IgD-negative memory B cell (primary cell): ENCODE results near the gene IL1A. TPM values are rescaled to one million over a fixed set of nuclear protein-coding genes. Genes with fewer than 3 reads are reported as not detected.
A peak's percentile ranks its signal among the peaks of the same experiment; 100 is the strongest.
"Not testable (repeated sequence)": the region's sequence is repeated elsewhere in the genome, so short reads cannot be mapped to it uniquely, and the experiment has no call there.

Experiments used
- H3K27ac Mint-ChIP-seq, 3 donors: one replicate each; pipeline ENCODE4 v1.8.0; 2020 to 2022; ENCODE audit warnings: mild to moderate bottlenecking in 3 of 3, mixed read lengths in 3 of 3, moderate library complexity in 1 of 3
- H3K27me3 Mint-ChIP-seq: one replicate; pipeline ENCODE4 v1.8.0; 2021; ENCODE audit warnings: mixed read lengths
- H3K36me3 Mint-ChIP-seq: one replicate; pipeline ENCODE4 v1.8.0; 2020; ENCODE audit warnings: mild to moderate bottlenecking, mixed read lengths
- H3K4me1 Mint-ChIP-seq, 3 donors: one replicate each; pipeline ENCODE4 v1.8.0; 2020 to 2022; ENCODE audit warnings: mixed read lengths in 3 of 3, mild to moderate bottlenecking in 1 of 3
- H3K4me3 Mint-ChIP-seq, 4 donors: one replicate each; pipeline ENCODE4 v1.8.0; 2020 to 2022; ENCODE audit warnings: mild to moderate bottlenecking in 4 of 4, mixed read lengths in 4 of 4, moderate library complexity in 3 of 4
- H3K9me3 Mint-ChIP-seq, 3 donors: one replicate each; pipeline ENCODE4 v1.8.0; 2020 to 2021; ENCODE audit warnings: mixed read lengths in 3 of 3, mild to moderate bottlenecking in 1 of 3
- polyA plus RNA-seq: library from polyadenylated mRNA; unstranded; fragments of 300-500 nt; fragmentation: Illumina TruSeq; gene quantifications from one replicate; pipeline ENCODE4 v1.2.3, GENCODE V29; 2021

IL1A gene, protein sequence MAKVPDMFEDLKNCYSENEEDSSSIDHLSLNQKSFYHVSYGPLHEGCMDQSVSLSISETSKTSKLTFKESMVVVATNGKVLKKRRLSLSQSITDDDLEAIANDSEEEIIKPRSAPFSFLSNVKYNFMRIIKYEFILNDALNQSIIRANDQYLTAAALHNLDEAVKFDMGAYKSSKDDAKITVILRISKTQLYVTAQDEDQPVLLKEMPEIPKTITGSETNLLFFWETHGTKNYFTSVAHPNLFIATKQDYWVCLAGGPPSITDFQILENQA
- not detected for polyA plus RNA-seq

DNA sequence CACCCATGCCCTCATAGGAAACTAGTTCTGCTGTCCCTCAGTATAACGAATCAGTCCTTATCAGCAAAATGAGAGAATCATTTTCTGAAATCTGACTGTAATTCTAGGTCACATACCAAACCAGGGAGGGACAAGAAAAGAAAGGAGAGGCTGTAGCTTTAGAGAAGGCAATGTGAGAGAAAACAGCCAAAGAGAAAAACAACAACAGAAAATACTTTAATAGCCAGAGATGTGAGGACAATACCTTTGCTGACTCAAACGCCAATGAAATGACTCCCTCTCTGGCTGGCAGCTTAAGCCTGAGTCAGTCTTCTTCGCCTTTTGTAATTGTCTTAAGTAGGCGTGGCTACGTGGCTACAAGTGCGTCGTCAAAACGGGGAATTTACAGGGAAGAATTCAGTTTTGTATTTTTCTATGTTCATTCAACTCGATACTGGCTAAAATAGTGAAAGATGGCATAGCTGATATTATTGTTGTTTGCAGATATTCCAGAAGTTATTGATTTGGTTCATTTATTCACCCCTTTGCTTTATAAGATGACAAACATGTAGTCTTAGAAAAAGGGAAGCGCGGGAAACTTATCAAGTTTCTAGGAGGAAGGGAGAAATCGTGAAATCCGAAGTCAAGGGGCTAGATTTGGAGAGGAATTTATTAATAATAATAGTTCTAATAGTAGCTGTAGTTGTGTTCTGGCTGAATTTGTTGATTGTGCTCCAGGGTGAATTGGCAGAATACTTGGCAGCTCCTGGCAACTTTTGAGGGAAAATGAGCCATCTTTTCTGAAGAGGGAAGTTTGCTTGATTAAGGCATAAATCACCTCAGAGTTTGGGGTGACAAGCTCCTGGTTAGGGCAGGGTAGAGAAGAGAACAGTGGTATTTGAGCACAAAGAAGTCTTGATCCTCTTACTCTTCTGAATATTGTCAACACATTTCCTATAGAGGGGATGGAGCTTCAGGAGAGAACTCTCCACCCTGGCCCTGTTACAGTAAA is at the start of gene IL1A:
TSS of gene IL1A (minus strand) at position 295 of the 991 bp plus-strand sequence. CDS start 723 bp downstream, outside the sequence.
- no peaks in the 10 kb centered on the region for H3K27me3 Mint-ChIP-seq
- H3K9me3 Mint-ChIP-seq: no peaks in the 10 kb centered on the region
- no peaks in the 10 kb centered on the region for H3K36me3 Mint-ChIP-seq
- peak within 1 kb of the TSS in 1 of 3 donors; percentile 78 for H3K27ac Mint-ChIP-seq
- peak within 1 kb of the TSS in 3 of 4 donors; percentile 7 to 76 (median 74) for H3K4me3 Mint-ChIP-seq
- peaks cover 23 to 29% (median 26%) of the 10 kb centered on the region in 3 donors for H3K4me1 Mint-ChIP-seq

GRCh38 chr2:112833976-112834375 is 49.7 kb upstream of the IL1A start:
- Mint-ChIP-seq H3K9me3 (peaks cover 0 to 2% (median 0%) of the 10 kb centered on the region in 3 donors), H3K4me1 (peaks cover 14 to 16% (median 15%) of the 10 kb centered on the region in 3 donors), H3K36me3 (no peaks in the 10 kb centered on the region), H3K4me3 (no peak overlapping the region), H3K27ac (no peak overlapping the region), H3K27me3 (no peaks in the 10 kb centered on the region)

GRCh38 chr2:112833639-112833931 is 49.3 kb upstream of the IL1A start:
- not testable (repeated sequence) for H3K9me3 Mint-ChIP-seq, H3K36me3 Mint-ChIP-seq, H3K27me3 Mint-ChIP-seq, H3K4me3 Mint-ChIP-seq, H3K27ac Mint-ChIP-seq
- peaks cover 11 to 14% (median 13%) of the 10 kb centered on the region in 3 donors for H3K4me1 Mint-ChIP-seq

DNA sequence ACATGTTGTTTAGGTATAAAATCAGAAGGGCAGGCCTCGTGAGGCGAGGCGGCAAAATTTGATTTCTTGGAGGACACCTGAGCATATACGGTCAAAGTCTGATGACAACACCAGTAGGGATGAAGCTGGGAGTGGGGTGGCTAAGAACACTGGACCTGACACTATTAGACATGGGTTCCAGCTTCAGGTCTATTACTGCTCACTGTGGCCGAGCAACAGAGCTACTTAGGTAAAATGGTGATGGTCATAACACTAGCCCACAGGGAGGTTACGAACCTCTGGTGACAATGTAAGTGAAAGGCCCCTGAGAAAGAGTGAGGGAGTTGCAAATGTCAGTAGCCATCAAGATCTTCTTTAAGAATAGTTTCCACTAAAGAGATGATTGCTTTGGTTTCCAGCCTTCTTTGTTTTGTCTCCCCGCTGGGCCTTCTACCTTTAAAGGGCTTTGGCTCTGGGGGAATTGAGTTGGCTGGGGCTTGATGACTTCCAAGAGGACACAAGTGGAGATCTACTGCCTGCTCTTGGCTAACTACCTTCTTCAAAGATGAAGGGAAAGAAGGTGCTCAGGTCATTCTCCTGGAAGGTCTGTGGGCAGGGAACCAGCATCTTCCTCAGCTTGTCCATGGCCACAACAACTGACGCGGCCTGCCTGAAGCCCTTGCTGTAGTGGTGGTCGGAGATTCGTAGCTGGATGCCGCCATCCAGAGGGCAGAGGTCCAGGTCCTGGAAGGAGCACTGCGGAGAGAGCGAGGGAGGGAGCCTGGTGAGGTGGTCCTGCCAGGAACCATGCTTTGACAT is 48.7 kb upstream of the IL1A start:
- H3K4me1 Mint-ChIP-seq: peaks cover 11 to 14% (median 13%) of the 10 kb centered on the region in 3 donors
- no peak overlapping the region for H3K4me3 Mint-ChIP-seq
- no peaks in the 10 kb centered on the region for H3K27me3 Mint-ChIP-seq
- H3K9me3 Mint-ChIP-seq: peaks cover 0 to 4% (median 0%) of the 10 kb centered on the region in 3 donors
- no peak overlapping the region for H3K27ac Mint-ChIP-seq
- H3K36me3 Mint-ChIP-seq: no peaks in the 10 kb centered on the region

- H3K4me3 Mint-ChIP-seq: no peak overlapping the region
- H3K9me3 Mint-ChIP-seq: peaks cover 0 to 8% (median 0%) of the 10 kb centered on the region in 3 donors
- H3K27me3 Mint-ChIP-seq: peaks cover 2% of the 10 kb centered on the region
- H3K4me1 Mint-ChIP-seq: peaks cover 11 to 14% (median 13%) of the 10 kb centered on the region in 3 donors
- no peak overlapping the region for H3K27ac Mint-ChIP-seq
- no peaks in the 10 kb centered on the region for H3K36me3 Mint-ChIP-seq
Measured at GRCh38 chr2:112831946-112832840, 47.9 kb upstream of the IL1A start.

- peaks cover 2% of the 10 kb centered on the region for H3K27me3 Mint-ChIP-seq
- no peak overlapping the region for H3K27ac Mint-ChIP-seq
- H3K9me3 Mint-ChIP-seq: peaks cover 0 to 8% (median 0%) of the 10 kb centered on the region in 3 donors
- H3K36me3 Mint-ChIP-seq: no peaks in the 10 kb centered on the region
- peaks cover 7 to 10% (median 9%) of the 10 kb centered on the region in 3 donors for H3K4me1 Mint-ChIP-seq
- peak overlapping the region in 1 of 4 donors; percentile 49 for H3K4me3 Mint-ChIP-seq
Measured at GRCh38 chr2:112831513-112831845, 47.2 kb upstream of the IL1A start.

GRCh38 chr2:112830682-112831512 is 46.6 kb upstream of the IL1A start:
- peaks cover 2% of the 10 kb centered on the region for H3K27me3 Mint-ChIP-seq
- no peak overlapping the region for H3K27ac Mint-ChIP-seq
- H3K36me3 Mint-ChIP-seq: no peaks in the 10 kb centered on the region
- H3K4me3 Mint-ChIP-seq: no peak overlapping the region
- H3K4me1 Mint-ChIP-seq: peaks cover 3 to 6% (median 5%) of the 10 kb centered on the region in 3 donors
- peaks cover 0 to 8% (median 0%) of the 10 kb centered on the region in 3 donors for H3K9me3 Mint-ChIP-seq

DNA sequence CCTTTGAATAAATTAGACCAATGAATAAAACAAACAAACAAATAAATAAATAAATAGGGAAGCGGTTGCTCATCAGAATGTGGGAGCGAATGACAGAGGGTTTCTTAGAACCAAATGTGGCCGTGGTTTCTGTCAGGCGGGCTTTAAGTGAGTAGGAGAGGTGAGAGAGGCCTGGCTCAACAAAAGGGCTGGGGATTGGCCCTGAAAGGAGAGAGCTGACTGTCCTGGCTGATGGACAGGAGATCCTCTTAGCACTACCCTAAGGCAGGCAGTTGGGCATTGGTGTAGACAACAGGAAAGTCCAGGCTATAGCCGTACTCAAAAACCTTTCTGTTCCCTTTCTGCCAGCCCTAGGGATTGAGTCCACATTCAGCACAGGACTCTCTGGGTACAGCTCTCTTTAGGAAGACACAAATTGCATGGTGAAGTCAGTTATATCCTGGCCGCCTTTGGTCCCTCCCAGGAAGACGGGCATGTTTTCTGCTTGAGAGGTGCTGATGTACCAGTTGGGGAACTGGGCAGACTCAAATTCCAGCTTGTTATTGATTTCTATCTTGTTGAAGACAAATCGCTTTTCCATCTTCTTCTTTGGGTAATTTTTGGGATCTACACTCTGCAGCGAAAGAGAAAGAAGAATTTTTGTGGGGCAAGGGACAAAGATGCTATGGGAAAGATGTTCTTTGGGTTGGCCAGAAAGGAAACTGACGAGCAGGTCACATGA is 45.8 kb upstream of the IL1A start:
- Mint-ChIP-seq H3K4me3 (no peak overlapping the region), H3K27me3 (peaks cover 2% of the 10 kb centered on the region), H3K9me3 (peaks cover 0 to 8% (median 0%) of the 10 kb centered on the region in 3 donors), H3K4me1 (peaks cover 3 to 6% (median 5%) of the 10 kb centered on the region in 3 donors), H3K27ac (no peak overlapping the region), H3K36me3 (no peaks in the 10 kb centered on the region)

GRCh38 chr2:112829101-112829960 is 45.0 kb upstream of the IL1A start:
- no peak overlapping the region for H3K27ac Mint-ChIP-seq

DNA sequence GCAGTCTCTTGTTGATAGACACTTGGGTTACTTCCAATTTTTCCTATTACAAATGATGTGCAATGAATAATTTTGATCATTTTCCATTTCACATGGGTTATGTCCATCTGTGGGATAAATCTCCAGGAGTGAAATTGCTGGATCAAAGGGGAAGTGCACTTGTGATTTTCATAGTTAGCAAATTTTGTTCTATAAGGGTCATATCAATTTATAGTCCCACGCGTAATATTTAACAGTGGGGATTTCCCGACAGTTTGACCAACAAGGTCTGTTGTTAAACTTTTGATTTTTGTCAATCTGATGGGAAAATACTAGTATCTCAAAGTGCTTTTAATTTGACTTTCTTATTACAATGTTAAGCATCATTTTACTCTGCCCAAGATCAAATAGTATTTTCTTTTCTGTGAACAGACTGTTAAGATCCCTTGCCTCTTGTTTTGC is 44.0 kb upstream of the IL1A start:
- no peak overlapping the region for H3K4me3 Mint-ChIP-seq
- H3K27me3 Mint-ChIP-seq: peaks cover 2% of the 10 kb centered on the region
- H3K4me1 Mint-ChIP-seq: peaks cover 3 to 6% (median 5%) of the 10 kb centered on the region in 3 donors
- H3K9me3 Mint-ChIP-seq: peaks cover 0 to 8% (median 0%) of the 10 kb centered on the region in 3 donors
- no peak overlapping the region for H3K27ac Mint-ChIP-seq
- peaks cover under 1% of the 10 kb centered on the region for H3K36me3 Mint-ChIP-seq

More at GRCh38 chr2:112829101-112829960, 45.0 kb upstream of the IL1A start:
- Mint-ChIP-seq H3K9me3 (peaks cover 0 to 8% (median 0%) of the 10 kb centered on the region in 3 donors), H3K4me1 (peaks cover 3 to 6% (median 5%) of the 10 kb centered on the region in 3 donors), H3K27me3 (peaks cover 2% of the 10 kb centered on the region), H3K36me3 (no peaks in the 10 kb centered on the region), H3K4me3 (no peak overlapping the region)

DNA sequence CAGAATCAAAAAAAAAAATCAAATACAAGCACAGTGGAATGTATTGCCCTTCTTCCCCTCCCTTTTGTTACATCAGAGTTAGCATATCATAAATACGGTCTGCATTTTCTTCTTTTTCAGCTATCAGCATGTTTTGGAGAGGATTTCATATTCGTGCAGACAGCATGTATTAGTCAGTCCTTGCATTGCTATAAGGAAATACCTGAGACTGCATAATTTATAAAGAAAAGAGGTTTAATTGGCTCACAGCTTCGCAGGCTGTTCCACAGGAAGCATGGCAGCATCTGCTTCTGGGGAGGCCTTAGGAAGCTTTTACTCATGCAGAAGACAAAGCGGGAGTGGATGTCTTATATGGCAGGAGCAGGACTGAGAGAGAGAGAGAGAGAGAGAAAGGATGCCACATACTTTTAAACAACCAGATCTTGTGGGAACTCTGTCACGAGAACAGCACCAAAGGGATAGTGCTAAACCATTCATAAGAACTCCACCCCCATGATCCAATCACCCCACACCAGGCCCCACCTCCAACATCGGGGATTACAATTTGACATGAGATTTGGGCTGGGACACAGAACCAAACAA is 43.4 kb upstream of the IL1A start:
- Mint-ChIP-seq H3K36me3 (peaks cover 2% of the 10 kb centered on the region), H3K9me3 (peaks cover 0 to 8% (median 0%) of the 10 kb centered on the region in 3 donors), H3K27ac (no peak overlapping the region), H3K4me3 (no peak overlapping the region), H3K4me1 (peaks cover 3 to 6% (median 5%) of the 10 kb centered on the region in 3 donors), H3K27me3 (peaks cover 2% of the 10 kb centered on the region)
